GM23338 (cell line): Measurements from ENCODE around the gene MYO7B. TPM values are rescaled to one million over a fixed set of nuclear protein-coding genes. Genes with fewer than 3 reads are reported as not detected.

Experiments used
- ATAC-seq: fragments of 200-7000 bp; cut with Tn5 transposase; 3 replicates; pipeline ENCODE4 v1.9.1; 2020
- DNase-seq: peaks from one replicate; pipeline ENCODE4 v3.0.0-alpha.2; 2015; ENCODE audit warnings: low spot score
- H2AFZ ChIP-seq: fragments of 200-600 bp; sonication (generic); 2 replicates; pipeline ENCODE4 v1.8.0; 2016; ENCODE audit warnings: antibody characterized with exemption, mild to moderate bottlenecking, moderate library complexity
- H3F3A ChIP-seq: fragments of 200-600 bp; sonication (generic); replicated peaks from 2 replicates; pipeline ENCODE4 v1.8.0; 2017; ENCODE audit warnings: antibody characterized with exemption, mixed run types, low read depth
- H3K27ac ChIP-seq: fragments of 200-600 bp; sonication (generic); 2 replicates; pipeline ENCODE4 v1.6.1; 2016; ENCODE audit warnings: low read depth
- H3K27me3 ChIP-seq: fragments of 200-600 bp; sonication (generic); 2 replicates; pipeline ENCODE4 v1.8.0; 2016; ENCODE audit warnings: mild to moderate bottlenecking, mixed run types, moderate library complexity; ENCODE audit not compliant: insufficient read depth
- H3K36me3 ChIP-seq: fragments of 200-600 bp; sonication (generic); 2 replicates; pipeline ENCODE4 v1.8.0; 2016; ENCODE audit warnings: mild to moderate bottlenecking; ENCODE audit not compliant: insufficient read depth
- H3K4me1 ChIP-seq: fragments of 200-600 bp; sonication (generic); 2 replicates; pipeline ENCODE4 v1.8.0; 2016; ENCODE audit warnings: mild to moderate bottlenecking, moderate library complexity; ENCODE audit not compliant: insufficient read depth
- H3K4me2 ChIP-seq: fragments of 200-600 bp; sonication (generic); 2 replicates; pipeline ENCODE4 v1.7.1; 2017; ENCODE audit warnings: mixed run types
- H3K4me3 ChIP-seq: fragments of 200-600 bp; sonication (generic); 2 replicates; pipeline ENCODE4 v1.6.1; 2016; ENCODE audit warnings: mixed run types
- H3K79me2 ChIP-seq: fragments of 200-600 bp; sonication (generic); replicated peaks from 2 replicates; pipeline ENCODE4 v1.8.0; 2017; ENCODE audit warnings: mild to moderate bottlenecking; ENCODE audit not compliant: insufficient read depth
- H3K9me2 ChIP-seq: fragments of 200-600 bp; sonication (generic); 2 replicates; pipeline ENCODE4 v1.8.0; 2017; ENCODE audit not compliant: insufficient read depth
- H4K20me1 ChIP-seq: fragments of 200-600 bp; sonication (generic); replicated peaks from 2 replicates; pipeline ENCODE4 v1.8.0; 2017; ENCODE audit warnings: mild to moderate bottlenecking; ENCODE audit not compliant: insufficient read depth
- H3K27ac Mint-ChIP-seq: 2 replicates; pipeline ENCODE4 v1.8.0; 2020; ENCODE audit warnings: inconsistent platforms, mild to moderate bottlenecking, moderate library complexity, mixed read lengths
- H3K27me3 Mint-ChIP-seq: 3 replicates; pipeline ENCODE4 v1.8.0; 2022; ENCODE audit warnings: low read depth, mild to moderate bottlenecking, moderate library complexity, mixed read lengths, inconsistent platforms; ENCODE audit not compliant: insufficient read depth, poor library complexity
- H3K36me3 Mint-ChIP-seq: 3 replicates; pipeline ENCODE4 v1.8.0; 2021; ENCODE audit warnings: low read depth, mild to moderate bottlenecking, inconsistent platforms, moderate library complexity, mixed read lengths
- H3K4me1 Mint-ChIP-seq: 3 replicates; pipeline ENCODE4 v1.8.0; 2020; ENCODE audit warnings: mild to moderate bottlenecking, inconsistent platforms, mixed read lengths
- H3K4me3 Mint-ChIP-seq: 3 replicates; pipeline ENCODE4 v1.8.0; 2021; ENCODE audit warnings: moderate library complexity, mild to moderate bottlenecking, inconsistent platforms, mixed read lengths
- H3K9me3 Mint-ChIP-seq: 3 replicates; pipeline ENCODE4 v1.8.0; 2020; ENCODE audit warnings: moderate library complexity, mild to moderate bottlenecking, inconsistent platforms, mixed read lengths
- CREB1 ChIP-seq: fragments of 250-450 bp; sonication (Bioruptor Pico); IDR thresholded peaks from 2 replicates; pipeline ENCODE4 v1.5.0; 2020; ENCODE audit warnings: low read depth, mild to moderate bottlenecking, moderate library complexity
- EZH2 ChIP-seq: fragments of 200-600 bp; sonication (generic); IDR thresholded peaks from one replicate; pipeline ENCODE4 v1.8.0; 2017; ENCODE audit warnings: antibody characterized with exemption, mild to moderate bottlenecking, low read depth; ENCODE audit not compliant: unreplicated experiment
- EZH2phosphoT487 ChIP-seq: fragments of 200-600 bp; sonication (generic); IDR thresholded peaks from one replicate; pipeline ENCODE4 v1.8.1; 2018; ENCODE audit warnings: antibody characterized with exemption; ENCODE audit not compliant: unreplicated experiment
- JUNB ChIP-seq: IDR thresholded peaks from one replicate; pipeline ENCODE4 v1.6.1; 2016; ENCODE audit warnings: antibody characterized with exemption; ENCODE audit not compliant: unreplicated experiment
- NANOG ChIP-seq: IDR thresholded peaks from 2 replicates; pipeline ENCODE4 v1.6.1; 2016; ENCODE audit warnings: antibody characterized with exemption, borderline replicate concordance
- POLR2AphosphoS5 ChIP-seq: IDR thresholded peaks from 2 replicates; pipeline ENCODE4 v1.6.1; 2016; ENCODE audit warnings: antibody characterized with exemption, low read depth
- STAT1 ChIP-seq: IDR thresholded peaks from one replicate; pipeline ENCODE4 v1.6.1; 2016; ENCODE audit warnings: antibody characterized with exemption; ENCODE audit not compliant: unreplicated experiment
- ZNF114 ChIP-seq: fragments of 250-450 bp; sonication (Bioruptor Pico); IDR thresholded peaks from 2 replicates; pipeline ENCODE4 v1.5.0; 2020; ENCODE audit warnings: mild to moderate bottlenecking, moderate library complexity
- ZNF331 ChIP-seq: fragments of 250-450 bp; sonication (Bioruptor Pico); IDR thresholded peaks from 2 replicates; pipeline ENCODE4 v1.5.0; 2020; ENCODE audit warnings: low read depth, mild to moderate bottlenecking, moderate library complexity
- polyA plus RNA-seq: library from polyadenylated mRNA; unstranded; fragments of >200 nt; fragmentation: Nextera tagmentation; extraction: Ambion mirVana; gene quantifications from 2 replicates; pipeline ENCODE4 v1.2.1, GENCODE V29; 2016
- total RNA-seq: library from RNA; depleted of rRNA; stranded (reverse); fragments of >200 nt; shearing (Covaris generic); gene quantifications from 2 replicates; pipeline ENCODE4 v1.2.3, GENCODE V29; 2014
- TF ChIP-seq, protein P1 (sequence below): IDR thresholded peaks from one replicate; pipeline ENCODE4 v1.6.1; 2018; ENCODE audit warnings: antibody characterized with exemption; ENCODE audit not compliant: unreplicated experiment
- TF ChIP-seq, protein P2 (sequence below), 2 experiments: fragments of 200-600 bp in 1 of 2; sonication (generic) in 1 of 2; conservative IDR thresholded peaks; 2 replicates each; pipeline versions ENCODE4 v1.5.1 to v1.6.1; 2016 to 2017; ENCODE audit warnings: antibody characterized with exemption in 2 of 2, low read depth in 2 of 2, mild to moderate bottlenecking in 2 of 2, moderate library complexity in 1 of 2
- TF ChIP-seq, protein P3 (sequence below): IDR thresholded peaks from 2 replicates; pipeline ENCODE4 v1.6.1; 2016; ENCODE audit warnings: antibody characterized with exemption
- TF ChIP-seq, protein P4 (sequence below): fragments of 250-450 bp; sonication (Bioruptor Pico); IDR thresholded peaks from 2 replicates; pipeline ENCODE4 v1.5.0; 2020; ENCODE audit warnings: mild to moderate bottlenecking, moderate library complexity

The MYO7B gene
- total and polyA plus RNA-seq, 2 experiments from 2014 or later = not detected

DNA sequence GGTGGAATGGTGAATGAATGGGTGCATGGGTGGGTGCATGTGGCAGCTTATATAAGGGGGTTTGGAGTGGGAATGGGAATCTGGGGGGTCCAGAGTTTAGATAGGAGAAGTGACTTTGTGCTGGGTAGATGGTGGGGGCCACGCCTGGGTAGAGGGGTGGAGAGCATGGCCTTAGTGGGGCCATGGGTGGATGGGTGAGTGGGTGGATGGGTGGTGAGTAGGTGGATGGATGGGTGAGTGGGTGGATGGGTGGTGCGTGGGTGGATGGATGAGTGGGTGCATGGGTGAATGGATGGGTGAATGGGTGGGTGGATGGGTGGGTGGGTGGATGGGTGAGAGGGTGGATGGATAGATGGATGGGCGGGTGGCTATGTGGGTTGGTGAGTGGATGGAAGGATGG, 53.9 kb downstream of the MYO7B start:
- DNase-seq (no peak), ATAC-seq (no peak)
- H3K4me1 Mint-ChIP-seq = peaks cover 16% of the 10 kb centered on the region
- H3K36me3 Mint-ChIP-seq = no peaks in the 10 kb centered on the region
- H3F3A ChIP-seq = no peaks in the 10 kb centered on the region
- no peak overlapping the region for H2AFZ ChIP-seq
- H3K4me1 ChIP-seq = no peaks in the 10 kb centered on the region
- no peaks in the 10 kb centered on the region for H3K36me3 ChIP-seq
- TF ChIP-seq, protein P1, sequence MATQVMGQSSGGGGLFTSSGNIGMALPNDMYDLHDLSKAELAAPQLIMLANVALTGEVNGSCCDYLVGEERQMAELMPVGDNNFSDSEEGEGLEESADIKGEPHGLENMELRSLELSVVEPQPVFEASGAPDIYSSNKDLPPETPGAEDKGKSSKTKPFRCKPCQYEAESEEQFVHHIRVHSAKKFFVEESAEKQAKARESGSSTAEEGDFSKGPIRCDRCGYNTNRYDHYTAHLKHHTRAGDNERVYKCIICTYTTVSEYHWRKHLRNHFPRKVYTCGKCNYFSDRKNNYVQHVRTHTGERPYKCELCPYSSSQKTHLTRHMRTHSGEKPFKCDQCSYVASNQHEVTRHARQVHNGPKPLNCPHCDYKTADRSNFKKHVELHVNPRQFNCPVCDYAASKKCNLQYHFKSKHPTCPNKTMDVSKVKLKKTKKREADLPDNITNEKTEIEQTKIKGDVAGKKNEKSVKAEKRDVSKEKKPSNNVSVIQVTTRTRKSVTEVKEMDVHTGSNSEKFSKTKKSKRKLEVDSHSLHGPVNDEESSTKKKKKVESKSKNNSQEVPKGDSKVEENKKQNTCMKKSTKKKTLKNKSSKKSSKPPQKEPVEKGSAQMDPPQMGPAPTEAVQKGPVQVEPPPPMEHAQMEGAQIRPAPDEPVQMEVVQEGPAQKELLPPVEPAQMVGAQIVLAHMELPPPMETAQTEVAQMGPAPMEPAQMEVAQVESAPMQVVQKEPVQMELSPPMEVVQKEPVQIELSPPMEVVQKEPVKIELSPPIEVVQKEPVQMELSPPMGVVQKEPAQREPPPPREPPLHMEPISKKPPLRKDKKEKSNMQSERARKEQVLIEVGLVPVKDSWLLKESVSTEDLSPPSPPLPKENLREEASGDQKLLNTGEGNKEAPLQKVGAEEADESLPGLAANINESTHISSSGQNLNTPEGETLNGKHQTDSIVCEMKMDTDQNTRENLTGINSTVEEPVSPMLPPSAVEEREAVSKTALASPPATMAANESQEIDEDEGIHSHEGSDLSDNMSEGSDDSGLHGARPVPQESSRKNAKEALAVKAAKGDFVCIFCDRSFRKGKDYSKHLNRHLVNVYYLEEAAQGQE = no peak
- TF ChIP-seq NANOG = no peak
- TF ChIP-seq ZNF331 (CRISPR knock-in tag) = no peak
- no peak for TF ChIP-seq JUNB
- TF ChIP-seq CREB1 (CRISPR knock-in tag) = no peak
- TF ChIP-seq, protein P2, sequence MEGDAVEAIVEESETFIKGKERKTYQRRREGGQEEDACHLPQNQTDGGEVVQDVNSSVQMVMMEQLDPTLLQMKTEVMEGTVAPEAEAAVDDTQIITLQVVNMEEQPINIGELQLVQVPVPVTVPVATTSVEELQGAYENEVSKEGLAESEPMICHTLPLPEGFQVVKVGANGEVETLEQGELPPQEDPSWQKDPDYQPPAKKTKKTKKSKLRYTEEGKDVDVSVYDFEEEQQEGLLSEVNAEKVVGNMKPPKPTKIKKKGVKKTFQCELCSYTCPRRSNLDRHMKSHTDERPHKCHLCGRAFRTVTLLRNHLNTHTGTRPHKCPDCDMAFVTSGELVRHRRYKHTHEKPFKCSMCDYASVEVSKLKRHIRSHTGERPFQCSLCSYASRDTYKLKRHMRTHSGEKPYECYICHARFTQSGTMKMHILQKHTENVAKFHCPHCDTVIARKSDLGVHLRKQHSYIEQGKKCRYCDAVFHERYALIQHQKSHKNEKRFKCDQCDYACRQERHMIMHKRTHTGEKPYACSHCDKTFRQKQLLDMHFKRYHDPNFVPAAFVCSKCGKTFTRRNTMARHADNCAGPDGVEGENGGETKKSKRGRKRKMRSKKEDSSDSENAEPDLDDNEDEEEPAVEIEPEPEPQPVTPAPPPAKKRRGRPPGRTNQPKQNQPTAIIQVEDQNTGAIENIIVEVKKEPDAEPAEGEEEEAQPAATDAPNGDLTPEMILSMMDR (conservative IDR thresholded peaks at IDR 0.05; ENCODE audit: low read depth in 2 of 2) = no peak
- TF ChIP-seq, protein P3, sequence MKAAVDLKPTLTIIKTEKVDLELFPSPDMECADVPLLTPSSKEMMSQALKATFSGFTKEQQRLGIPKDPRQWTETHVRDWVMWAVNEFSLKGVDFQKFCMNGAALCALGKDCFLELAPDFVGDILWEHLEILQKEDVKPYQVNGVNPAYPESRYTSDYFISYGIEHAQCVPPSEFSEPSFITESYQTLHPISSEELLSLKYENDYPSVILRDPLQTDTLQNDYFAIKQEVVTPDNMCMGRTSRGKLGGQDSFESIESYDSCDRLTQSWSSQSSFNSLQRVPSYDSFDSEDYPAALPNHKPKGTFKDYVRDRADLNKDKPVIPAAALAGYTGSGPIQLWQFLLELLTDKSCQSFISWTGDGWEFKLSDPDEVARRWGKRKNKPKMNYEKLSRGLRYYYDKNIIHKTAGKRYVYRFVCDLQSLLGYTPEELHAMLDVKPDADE = no peak
- no peak for TF ChIP-seq EZH2
- TF ChIP-seq, protein P4, sequence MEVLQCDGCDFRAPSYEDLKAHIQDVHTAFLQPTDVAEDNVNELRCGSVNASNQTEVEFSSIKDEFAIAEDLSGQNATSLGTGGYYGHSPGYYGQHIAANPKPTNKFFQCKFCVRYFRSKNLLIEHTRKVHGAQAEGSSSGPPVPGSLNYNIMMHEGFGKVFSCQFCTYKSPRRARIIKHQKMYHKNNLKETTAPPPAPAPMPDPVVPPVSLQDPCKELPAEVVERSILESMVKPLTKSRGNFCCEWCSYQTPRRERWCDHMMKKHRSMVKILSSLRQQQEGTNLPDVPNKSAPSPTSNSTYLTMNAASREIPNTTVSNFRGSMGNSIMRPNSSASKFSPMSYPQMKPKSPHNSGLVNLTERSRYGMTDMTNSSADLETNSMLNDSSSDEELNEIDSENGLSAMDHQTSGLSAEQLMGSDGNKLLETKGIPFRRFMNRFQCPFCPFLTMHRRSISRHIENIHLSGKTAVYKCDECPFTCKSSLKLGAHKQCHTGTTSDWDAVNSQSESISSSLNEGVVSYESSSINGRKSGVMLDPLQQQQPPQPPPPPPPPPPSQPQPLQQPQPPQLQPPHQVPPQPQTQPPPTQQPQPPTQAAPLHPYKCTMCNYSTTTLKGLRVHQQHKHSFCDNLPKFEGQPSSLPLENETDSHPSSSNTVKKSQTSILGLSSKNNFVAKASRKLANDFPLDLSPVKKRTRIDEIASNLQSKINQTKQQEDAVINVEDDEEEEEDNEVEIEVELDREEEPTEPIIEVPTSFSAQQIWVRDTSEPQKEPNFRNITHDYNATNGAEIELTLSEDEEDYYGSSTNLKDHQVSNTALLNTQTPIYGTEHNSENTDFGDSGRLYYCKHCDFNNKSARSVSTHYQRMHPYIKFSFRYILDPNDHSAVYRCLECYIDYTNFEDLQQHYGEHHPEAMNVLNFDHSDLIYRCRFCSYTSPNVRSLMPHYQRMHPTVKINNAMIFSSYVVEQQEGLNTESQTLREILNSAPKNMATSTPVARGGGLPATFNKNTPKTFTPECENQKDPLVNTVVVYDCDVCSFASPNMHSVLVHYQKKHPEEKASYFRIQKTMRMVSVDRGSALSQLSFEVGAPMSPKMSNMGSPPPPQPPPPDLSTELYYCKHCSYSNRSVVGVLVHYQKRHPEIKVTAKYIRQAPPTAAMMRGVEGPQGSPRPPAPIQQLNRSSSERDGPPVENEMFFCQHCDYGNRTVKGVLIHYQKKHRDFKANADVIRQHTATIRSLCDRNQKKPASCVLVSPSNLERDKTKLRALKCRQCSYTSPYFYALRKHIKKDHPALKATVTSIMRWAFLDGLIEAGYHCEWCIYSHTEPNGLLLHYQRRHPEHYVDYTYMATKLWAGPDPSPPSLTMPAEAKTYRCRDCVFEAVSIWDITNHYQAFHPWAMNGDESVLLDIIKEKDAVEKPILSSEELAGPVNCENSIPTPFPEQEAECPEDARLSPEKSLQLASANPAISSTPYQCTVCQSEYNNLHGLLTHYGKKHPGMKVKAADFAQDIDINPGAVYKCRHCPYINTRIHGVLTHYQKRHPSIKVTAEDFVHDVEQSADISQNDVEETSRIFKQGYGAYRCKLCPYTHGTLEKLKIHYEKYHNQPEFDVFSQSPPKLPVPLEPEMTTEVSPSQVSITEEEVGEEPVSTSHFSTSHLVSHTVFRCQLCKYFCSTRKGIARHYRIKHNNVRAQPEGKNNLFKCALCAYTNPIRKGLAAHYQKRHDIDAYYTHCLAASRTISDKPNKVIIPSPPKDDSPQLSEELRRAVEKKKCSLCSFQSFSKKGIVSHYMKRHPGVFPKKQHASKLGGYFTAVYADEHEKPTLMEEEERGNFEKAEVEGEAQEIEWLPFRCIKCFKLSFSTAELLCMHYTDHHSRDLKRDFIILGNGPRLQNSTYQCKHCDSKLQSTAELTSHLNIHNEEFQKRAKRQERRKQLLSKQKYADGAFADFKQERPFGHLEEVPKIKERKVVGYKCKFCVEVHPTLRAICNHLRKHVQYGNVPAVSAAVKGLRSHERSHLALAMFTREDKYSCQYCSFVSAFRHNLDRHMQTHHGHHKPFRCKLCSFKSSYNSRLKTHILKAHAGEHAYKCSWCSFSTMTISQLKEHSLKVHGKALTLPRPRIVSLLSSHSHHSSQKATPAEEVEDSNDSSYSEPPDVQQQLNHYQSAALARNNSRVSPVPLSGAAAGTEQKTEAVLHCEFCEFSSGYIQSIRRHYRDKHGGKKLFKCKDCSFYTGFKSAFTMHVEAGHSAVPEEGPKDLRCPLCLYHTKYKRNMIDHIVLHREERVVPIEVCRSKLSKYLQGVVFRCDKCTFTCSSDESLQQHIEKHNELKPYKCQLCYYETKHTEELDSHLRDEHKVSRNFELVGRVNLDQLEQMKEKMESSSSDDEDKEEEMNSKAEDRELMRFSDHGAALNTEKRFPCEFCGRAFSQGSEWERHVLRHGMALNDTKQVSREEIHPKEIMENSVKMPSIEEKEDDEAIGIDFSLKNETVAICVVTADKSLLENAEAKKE (CRISPR knock-in tag) = no peak
- TF ChIP-seq POLR2AphosphoS5 = no peak
- TF ChIP-seq EZH2phosphoT487 = no peak
- TF ChIP-seq ZNF114 = no peak
- TF ChIP-seq STAT1 = no peak
- H3K27ac Mint-ChIP-seq = no peak overlapping the region
- no peaks in the 10 kb centered on the region for H3K9me2 ChIP-seq
- H3K9me3 Mint-ChIP-seq = 0 out of 3 replicates have a peak, but pooled peaks cover 3% of the 10 kb centered on the region
- no peak overlapping the region for H3K4me2 ChIP-seq
- H3K4me3 ChIP-seq = no peak overlapping the region
- no peaks in the 10 kb centered on the region for H3K79me2 ChIP-seq
- H3K27me3 ChIP-seq = no peaks in the 10 kb centered on the region
- no peaks in the 10 kb centered on the region for H4K20me1 ChIP-seq
- H3K4me3 Mint-ChIP-seq = no peak overlapping the region
- no peaks in the 10 kb centered on the region for H3K27me3 Mint-ChIP-seq
- no peak overlapping the region for H3K27ac ChIP-seq
